HCT116 (cell line): Measurements from ENCODE around the gene MIAT. TPM values are rescaled to one million over a fixed set of nuclear protein-coding genes. Genes with fewer than 3 reads are reported as not detected.

Source experiments
- ATAC-seq: fragments of 200-7000 bp; cut with Tn5 transposase; 2 replicates; pipeline ENCODE4 v1.9.1; 2020; ENCODE audit warnings: mild to moderate bottlenecking, moderate library complexity
- BruUV-seq: library from RNA; stranded (reverse); fragments of 400-500 nt; replicated peaks from 2 replicates; lab custom pipeline; 2021; lab: Mats Ljungman, UMichigan
- CTCF ChIA-PET: fragments of 300-600 bp; sonication (Branson Sonifier 250); formaldehyde crosslinking; loops from one replicate; lab custom pipeline; 2021; ENCODE audit warnings: antibody characterized with exemption; lab: Charles Lee
- POLR2A ChIA-PET: fragments of 300-600, 350-600 bp; sonication (Branson Sonifier 250); formaldehyde crosslinking; loops from one replicate; lab custom pipeline; 2021; ENCODE audit warnings: antibody characterized with exemption; lab: Charles Lee
- RAD21 ChIA-PET, 2 experiments: fragments of 300-600 bp; sonication (Branson Sonifier 250); formaldehyde crosslinking; loops; one replicate each; lab custom pipeline; 2023; ENCODE audit warnings: low total read pairs in 2 of 2; ENCODE audit not compliant: uncharacterized antibody in 2 of 2, unreplicated experiment in 2 of 2, low non-redundant PET in 1 of 2; lab: Charles Lee
- DNase-seq: peaks from one replicate; pipeline ENCODE4 v3.0.0-alpha.2; 2010; ENCODE audit warnings: low read depth, low spot score
- H2AFZ ChIP-seq: fragments of 200-600 bp; shearing (Covaris generic), sonication (generic); 2 replicates; pipeline ENCODE4 v1.6.1; 2017; ENCODE audit warnings: low read depth, mixed run types, mixed read lengths, antibody characterized with exemption, low read length; ENCODE audit not compliant: poor library complexity, severe bottlenecking
- H3K27ac ChIP-seq: 2 replicates; pipeline ENCODE4 v1.5.1; 2012; ENCODE audit warnings: low read depth, low read length
- H3K27me3 ChIP-seq: fragments of 200-600 bp; sonication (generic); 2 replicates; pipeline ENCODE4 v1.6.1; 2016; ENCODE audit warnings: mixed run types, low read length, mixed read lengths; ENCODE audit not compliant: insufficient read depth
- H3K36me3 ChIP-seq, 2 experiments: fragments of 200-500 bp in 1 of 2; fragments of 200-600 bp in 1 of 2; sonication (Bioruptor generic) in 1 of 2; sonication (generic) in 1 of 2; 2 replicates each; pipeline versions ENCODE4 v1.5.1 to v1.6.1; 2014 to 2016; ENCODE audit warnings: low read length in 2 of 2, inconsistent platforms in 1 of 2, mixed read lengths in 1 of 2, mixed run types in 1 of 2; ENCODE audit not compliant: insufficient read depth in 2 of 2, control insufficient read depth in 1 of 2
- H3K4me1 ChIP-seq, 2 experiments: fragments of 200-600 bp in 1 of 2; sonication (generic) in 1 of 2; 2 replicates each; pipeline versions ENCODE4 v1.5.1 to v1.6.1; 2012 to 2017; ENCODE audit warnings: low read length in 2 of 2, inconsistent platforms in 1 of 2, mild to moderate bottlenecking in 1 of 2, mixed read lengths in 1 of 2, mixed run types in 1 of 2, moderate library complexity in 1 of 2; ENCODE audit not compliant: insufficient read depth in 2 of 2, control insufficient read depth in 1 of 2
- H3K4me2 ChIP-seq: fragments of 200-600 bp; sonication (generic); 2 replicates; pipeline ENCODE4 v1.6.1; 2017; ENCODE audit warnings: mixed run types, low read length, mixed read lengths
- H3K4me3 ChIP-seq, 2 experiments: fragments of 200-600 bp in 1 of 2; sonication (generic) in 1 of 2; replicated peaks in 1 of 2; 2 replicates each; pipeline ENCODE4 v1.5.1; 2011 to 2016; ENCODE audit warnings: low read length in 2 of 2, control low read depth in 1 of 2, low read depth in 1 of 2, mild to moderate bottlenecking in 1 of 2, mixed read lengths in 1 of 2, mixed run types in 1 of 2
- H3K79me2 ChIP-seq: fragments of 200-600 bp; sonication (generic); 2 replicates; pipeline ENCODE4 v1.6.1; 2017; ENCODE audit warnings: mild to moderate bottlenecking, mixed run types, low read length, moderate library complexity, mixed read lengths; ENCODE audit not compliant: insufficient read depth
- H3K9ac ChIP-seq: fragments of 200-600 bp; sonication (generic); 2 replicates; pipeline ENCODE4 v1.6.1; 2016; ENCODE audit warnings: low read length, mixed read lengths
- H3K9me2 ChIP-seq: fragments of 200-600 bp; sonication (generic), shearing (Covaris generic); 2 replicates; pipeline ENCODE4 v1.6.1; 2017; ENCODE audit warnings: mixed run types, mild to moderate bottlenecking, moderate library complexity; ENCODE audit not compliant: insufficient read depth
- H3K9me3 ChIP-seq, 2 experiments: fragments of 200-500 bp in 1 of 2; fragments of 200-600 bp in 1 of 2; sonication (Bioruptor generic) in 1 of 2; sonication (generic) in 1 of 2; 2 replicates each; pipeline ENCODE4 v1.6.1; 2014 to 2017; ENCODE audit warnings: low read length in 2 of 2, mixed read lengths in 2 of 2, inconsistent platforms in 1 of 2, low read depth in 1 of 2, mild to moderate bottlenecking in 1 of 2, mixed run types in 1 of 2, moderate library complexity in 1 of 2; ENCODE audit not compliant: control insufficient read depth in 1 of 2, insufficient read depth in 1 of 2
- H4K20me1 ChIP-seq: fragments of 200-600 bp; sonication (generic), shearing (Covaris generic); 2 replicates; pipeline ENCODE4 v1.6.1; 2017; ENCODE audit warnings: mixed run types, mild to moderate bottlenecking, moderate library complexity; ENCODE audit not compliant: insufficient read depth
- CBX3 ChIP-seq: IDR thresholded peaks from 2 replicates; pipeline ENCODE4 v1.6.1; 2012; ENCODE audit warnings: low read depth
- CEBPB ChIP-seq: IDR thresholded peaks from 2 replicates; pipeline ENCODE4 v1.6.1; 2012; ENCODE audit warnings: low read depth
- EZH2 ChIP-seq: fragments of 200-600 bp; sonication (generic); IDR thresholded peaks from 2 replicates; pipeline ENCODE4 v1.6.1; 2017; ENCODE audit warnings: antibody characterized with exemption, mixed run types
- EZH2phosphoT487 ChIP-seq: fragments of 200-600 bp; IDR thresholded peaks from 2 replicates; pipeline ENCODE4 v1.6.1; 2018; ENCODE audit warnings: antibody characterized with exemption, borderline replicate concordance
- JUND ChIP-seq: IDR thresholded peaks from 2 replicates; pipeline ENCODE4 v1.6.1; 2012
- SRF ChIP-seq: IDR thresholded peaks from 2 replicates; pipeline ENCODE4 v1.6.1; 2012; ENCODE audit warnings: low read depth
- ZFX ChIP-seq: fragments of 450-650 bp; IDR thresholded peaks from 2 replicates; pipeline ENCODE4 v1.6.1; 2017
- ZNF274 ChIP-seq: fragments of 200-500 bp; sonication (Bioruptor generic); IDR thresholded peaks from 2 replicates; pipeline ENCODE4 v1.6.1; 2014; ENCODE audit warnings: mild to moderate bottlenecking, low read depth, low read length, inconsistent platforms
- intact Hi-C: fragments of 100-400 bp; cut with micrococcal nuclease; formaldehyde crosslinking; loops from 2 replicates; pipeline ENCODE4 v1.10.0; 2022
- total RNA-seq: library from RNA; stranded (reverse); gene quantifications from one replicate; pipeline ENCODE4 v1.2.1, GENCODE V29; 2021; ENCODE audit not compliant: unreplicated experiment
- TF ChIP-seq, protein P1 (sequence below): IDR thresholded peaks from 2 replicates; pipeline ENCODE4 v1.6.1; 2011; ENCODE audit warnings: mild to moderate bottlenecking, low read length, moderate library complexity; ENCODE audit not compliant: insufficient replicate concordance; ENCODE audit errors: extremely low read depth

MIAT gene
- total RNA-seq, 1 experiment from 2014 or later: 0.54 TPM

DNA sequence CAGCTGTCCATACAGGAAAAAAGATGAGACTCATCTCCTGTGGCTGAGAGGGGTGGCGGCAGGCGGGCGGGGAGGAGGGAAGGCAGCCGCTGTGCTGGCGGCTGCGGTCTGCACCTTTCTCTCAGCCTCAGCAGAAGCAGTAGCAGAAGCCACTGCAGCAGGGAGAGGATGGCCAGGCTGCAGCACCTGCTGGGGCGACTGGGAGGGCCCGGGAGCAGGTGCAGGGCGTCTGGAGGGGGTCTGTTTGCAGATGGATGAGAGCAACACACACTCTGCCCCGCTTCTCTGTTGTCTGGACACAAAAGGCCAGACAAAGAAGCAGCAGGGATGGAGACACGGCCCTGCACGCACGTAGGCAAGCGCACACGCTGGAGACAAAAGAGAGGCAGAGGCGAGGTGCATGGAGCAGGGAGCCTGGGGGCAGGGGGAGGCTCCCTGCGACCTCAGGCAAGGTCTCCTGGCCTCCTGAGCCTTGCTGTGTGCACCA lies 9.3 kb upstream of the MIAT start (continued):
- TF ChIP-seq CBX3 (no peak), EZH2 (no peak), SRF (no peak), ZFX (no peak)

DNA sequence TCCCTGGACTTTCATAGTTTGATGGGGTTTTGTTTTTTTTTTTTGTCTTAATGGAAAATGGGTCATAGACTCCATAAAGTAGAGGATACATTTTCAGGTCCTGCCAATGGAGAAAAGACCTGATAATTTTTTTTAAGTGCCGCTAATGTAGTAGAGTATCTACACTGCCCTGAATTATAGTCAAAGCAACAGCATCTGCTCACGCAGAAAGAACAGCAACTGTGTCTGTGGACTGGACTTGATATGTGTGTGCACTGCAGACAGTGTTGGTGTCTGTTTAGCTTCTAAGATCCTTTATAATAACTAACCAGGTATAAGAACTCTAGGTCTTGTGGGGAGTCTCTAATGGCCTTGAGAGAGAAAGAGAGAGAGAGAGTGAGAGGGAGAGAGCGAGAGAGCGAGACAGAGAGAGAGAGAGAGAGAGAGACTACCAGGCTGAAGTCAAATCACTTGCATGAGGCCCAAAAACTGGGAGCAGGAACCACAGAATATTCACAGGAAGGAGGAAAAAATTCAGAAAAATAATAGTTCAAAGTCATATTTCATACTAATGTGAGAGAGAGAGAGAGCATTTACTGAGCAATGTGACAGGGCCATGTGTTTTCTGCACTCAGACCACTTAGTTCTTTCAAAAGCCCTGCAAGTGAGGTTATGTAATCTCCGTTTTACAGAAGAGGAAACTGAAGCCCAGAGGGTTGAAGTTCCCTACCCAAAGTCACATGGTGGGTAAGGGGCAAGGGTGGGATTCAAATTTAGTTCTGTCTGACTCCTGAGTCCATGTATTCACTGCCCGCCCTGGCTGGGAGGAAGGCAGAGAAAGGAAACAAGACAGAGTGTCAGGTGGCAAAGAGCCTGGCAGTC lies 8.6 kb upstream of the MIAT start:
- CTCF ChIA-PET: interaction anchor here (1.6 kb wide), 1 partner anchor 17 kb away, joined by 5 read pairs; no protein-coding TSS in a partner anchor
- Histone ChIP-seq H3K36me3 (no peaks in the 10 kb centered on the region), H4K20me1 (no peaks in the 10 kb centered on the region), H3K4me2 (no peak overlapping the region), H3K27ac (no peak overlapping the region), H3K4me1 (peaks cover 3 to 10% of the 10 kb centered on the region in 2 experiments; a peak in 3 of 4 replicates), H3K4me3 (no peak overlapping the region)
- RAD21 ChIA-PET: no interaction called here
- no peak for ATAC-seq
- BruUV-seq: no TSS peak
- TF ChIP-seq EZH2phosphoT487 (no peak), SRF (no peak), JUND (no peak), ZFX (no peak), ZNF274 (no peak), CEBPB (no peak), CBX3 (no peak)
- TF ChIP-seq, protein P1, sequence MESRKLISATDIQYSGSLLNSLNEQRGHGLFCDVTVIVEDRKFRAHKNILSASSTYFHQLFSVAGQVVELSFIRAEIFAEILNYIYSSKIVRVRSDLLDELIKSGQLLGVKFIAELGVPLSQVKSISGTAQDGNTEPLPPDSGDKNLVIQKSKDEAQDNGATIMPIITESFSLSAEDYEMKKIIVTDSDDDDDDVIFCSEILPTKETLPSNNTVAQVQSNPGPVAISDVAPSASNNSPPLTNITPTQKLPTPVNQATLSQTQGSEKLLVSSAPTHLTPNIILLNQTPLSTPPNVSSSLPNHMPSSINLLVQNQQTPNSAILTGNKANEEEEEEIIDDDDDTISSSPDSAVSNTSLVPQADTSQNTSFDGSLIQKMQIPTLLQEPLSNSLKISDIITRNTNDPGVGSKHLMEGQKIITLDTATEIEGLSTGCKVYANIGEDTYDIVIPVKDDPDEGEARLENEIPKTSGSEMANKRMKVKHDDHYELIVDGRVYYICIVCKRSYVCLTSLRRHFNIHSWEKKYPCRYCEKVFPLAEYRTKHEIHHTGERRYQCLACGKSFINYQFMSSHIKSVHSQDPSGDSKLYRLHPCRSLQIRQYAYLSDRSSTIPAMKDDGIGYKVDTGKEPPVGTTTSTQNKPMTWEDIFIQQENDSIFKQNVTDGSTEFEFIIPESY: no peak
- TF ChIP-seq, all 23 proteins: peak for 0
- no peak overlapping the region for H2AFZ ChIP-seq
- intact Hi-C loops: no loop called here
- no peak for DNase-seq
- no peak overlapping the region for H3K9ac ChIP-seq
- no peaks in the 10 kb centered on the region for H3K79me2 ChIP-seq
- H3K27me3 ChIP-seq: peaks cover 9% of the 10 kb centered on the region; the same call in 1 of the 2 replicates
- H3K9me2 ChIP-seq: no peaks in the 10 kb centered on the region
- H3K9me3 ChIP-seq: no peaks in the 10 kb centered on the region
- POLR2A ChIA-PET: no interaction called here
